ENCODE results near the gene YRDC.

DNA sequence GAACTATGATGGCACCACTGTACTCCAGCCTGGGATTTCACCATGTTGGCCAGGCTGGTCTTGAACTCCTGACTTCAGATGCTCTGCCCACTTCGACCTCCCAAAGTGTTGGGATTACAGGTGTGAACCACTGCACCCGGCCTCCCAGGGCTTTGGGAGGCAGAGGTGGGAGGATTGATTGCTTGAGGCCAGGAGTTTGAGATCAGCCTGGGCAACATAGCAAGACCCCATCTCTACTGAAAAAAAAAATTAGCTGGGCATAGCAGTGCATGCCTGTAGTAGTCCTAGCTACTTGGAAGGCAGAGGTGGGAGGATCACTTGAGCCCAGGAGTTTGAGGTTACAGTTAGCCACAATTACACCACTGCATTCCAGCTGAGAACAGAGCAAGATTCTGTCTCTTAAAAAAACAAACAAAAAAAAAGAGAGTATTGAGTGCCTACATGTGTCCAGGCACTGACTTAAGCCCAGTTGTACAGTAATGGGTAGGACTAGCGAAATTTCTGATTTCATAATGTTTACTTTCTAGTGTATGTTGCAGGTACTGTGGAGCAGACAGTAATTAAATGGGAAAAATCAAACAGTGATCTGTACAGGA lies 10.2 kb downstream of the YRDC start:
- no peak for TF ChIP-seq EZH2 (IDR thresholded peaks at IDR 0.05; ENCODE audit: borderline replicate concordance, low read depth, low read length, severe bottlenecking)
- TF ChIP-seq, protein P1, sequence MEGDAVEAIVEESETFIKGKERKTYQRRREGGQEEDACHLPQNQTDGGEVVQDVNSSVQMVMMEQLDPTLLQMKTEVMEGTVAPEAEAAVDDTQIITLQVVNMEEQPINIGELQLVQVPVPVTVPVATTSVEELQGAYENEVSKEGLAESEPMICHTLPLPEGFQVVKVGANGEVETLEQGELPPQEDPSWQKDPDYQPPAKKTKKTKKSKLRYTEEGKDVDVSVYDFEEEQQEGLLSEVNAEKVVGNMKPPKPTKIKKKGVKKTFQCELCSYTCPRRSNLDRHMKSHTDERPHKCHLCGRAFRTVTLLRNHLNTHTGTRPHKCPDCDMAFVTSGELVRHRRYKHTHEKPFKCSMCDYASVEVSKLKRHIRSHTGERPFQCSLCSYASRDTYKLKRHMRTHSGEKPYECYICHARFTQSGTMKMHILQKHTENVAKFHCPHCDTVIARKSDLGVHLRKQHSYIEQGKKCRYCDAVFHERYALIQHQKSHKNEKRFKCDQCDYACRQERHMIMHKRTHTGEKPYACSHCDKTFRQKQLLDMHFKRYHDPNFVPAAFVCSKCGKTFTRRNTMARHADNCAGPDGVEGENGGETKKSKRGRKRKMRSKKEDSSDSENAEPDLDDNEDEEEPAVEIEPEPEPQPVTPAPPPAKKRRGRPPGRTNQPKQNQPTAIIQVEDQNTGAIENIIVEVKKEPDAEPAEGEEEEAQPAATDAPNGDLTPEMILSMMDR (IDR thresholded peaks at IDR 0.05; ENCODE audit: extremely low read depth in 1 of 2, insufficient read depth in 1 of 2, low read depth in 1 of 2, low read length in 2 of 2): no peak
- no peak for TF ChIP-seq POLR2A (IDR thresholded peaks at IDR 0.05; ENCODE audit: low read depth, low read length)
- TF ChIP-seq MYC (IDR thresholded peaks at IDR 0.05; ENCODE audit: low read depth, low read length): no peak
- no peak for TF ChIP-seq MAX (IDR thresholded peaks at IDR 0.05; ENCODE audit: insufficient read depth, insufficient read length)
- no peak for TF ChIP-seq POLR2AphosphoS5 (IDR thresholded peaks at IDR 0.05; ENCODE audit: insufficient read depth, low read depth, low read length)
- TF ChIP-seq FOS (IDR thresholded peaks at IDR 0.05; ENCODE audit: borderline replicate concordance, insufficient read depth, low read length): no peak
- no peak for TF ChIP-seq JUN (IDR thresholded peaks at IDR 0.05; ENCODE audit: borderline replicate concordance, insufficient read depth, insufficient read length, low read depth)

Data from endothelial cell of umbilical vein (primary cell).